NCI-H1930 (cell line): ENCODE results near the gene TMEM120B.
A peak's percentile ranks its signal among the peaks of the same experiment; 100 is the strongest.
"Not testable (repeated sequence)": the region's sequence is repeated elsewhere in the genome, so short reads cannot be mapped to it uniquely, and the experiment has no call there.

Experiments
- DNase-seq, 2 experiments: peaks; one replicate each; lab custom pipeline; 2025; lab: John Stamatoyannopoulos, UW

TMEM120B gene

DNA sequence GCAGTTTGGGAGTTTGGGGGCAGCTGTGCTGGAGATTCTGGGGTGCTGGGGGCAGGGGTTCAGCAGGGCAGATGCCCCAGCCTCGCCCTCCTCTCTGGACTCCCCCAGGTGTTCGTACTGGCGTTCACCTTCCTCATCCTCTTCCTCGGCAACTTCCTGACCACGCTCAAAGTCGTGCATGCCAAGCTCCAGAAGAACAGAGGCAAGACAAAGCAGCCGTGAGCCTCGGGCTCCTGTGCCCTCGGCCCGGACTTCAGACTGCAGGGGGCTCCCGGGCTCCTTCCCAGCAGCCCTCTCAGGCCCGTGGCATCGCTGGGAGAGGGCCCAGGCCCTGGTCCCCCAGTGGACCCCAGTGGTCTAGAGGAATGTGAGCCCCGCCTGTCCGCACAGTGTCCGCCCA, 62.9 kb downstream of the TMEM120B start:
- DNase-seq: no peak

DNA sequence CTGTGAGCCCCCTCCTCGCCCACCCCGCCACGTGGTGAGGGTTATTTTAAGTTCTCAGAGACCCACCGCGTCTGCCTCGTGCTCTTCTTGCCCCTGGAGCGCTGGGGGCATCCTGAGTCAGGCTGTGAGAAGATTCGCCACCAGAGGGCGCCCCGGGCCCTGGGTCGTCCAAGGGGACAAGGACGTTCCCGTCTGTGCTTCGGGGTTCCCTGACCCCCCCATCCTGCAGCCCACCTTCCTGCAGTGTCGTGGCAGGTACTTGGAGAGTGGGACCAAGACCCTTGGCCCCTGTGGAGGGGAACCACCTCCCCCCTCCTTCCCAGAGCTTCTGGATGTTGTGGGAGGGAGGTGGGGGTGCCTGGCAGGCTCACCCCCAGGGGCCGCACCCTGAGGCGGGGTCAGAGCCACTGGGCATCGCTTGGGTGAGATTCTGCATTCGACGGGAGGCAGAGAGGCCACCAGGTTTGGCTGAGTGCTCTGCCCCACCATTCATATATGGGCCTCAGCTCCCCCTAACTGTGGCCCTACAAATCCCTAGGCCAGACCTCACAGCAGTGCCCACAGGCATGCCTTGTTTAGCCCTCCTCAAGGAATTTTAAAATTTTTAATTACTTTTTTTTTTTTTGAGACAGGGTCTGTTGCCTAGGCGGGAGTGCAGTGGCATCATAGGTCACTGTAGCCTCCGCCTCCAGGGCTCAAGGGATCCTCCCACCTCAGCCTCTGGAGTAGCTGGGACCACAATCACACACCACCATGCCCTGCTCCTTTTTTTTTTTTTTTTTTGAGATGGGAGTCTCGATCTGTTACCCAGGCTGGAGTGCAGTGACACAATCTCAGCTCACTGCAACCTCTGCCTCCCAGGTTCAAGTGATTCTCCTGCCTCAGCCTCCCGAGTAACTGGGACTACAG, 63.9 kb downstream of the TMEM120B start:
- peak in 1 of 2 experiments; percentile 47 for DNase-seq

DNA sequence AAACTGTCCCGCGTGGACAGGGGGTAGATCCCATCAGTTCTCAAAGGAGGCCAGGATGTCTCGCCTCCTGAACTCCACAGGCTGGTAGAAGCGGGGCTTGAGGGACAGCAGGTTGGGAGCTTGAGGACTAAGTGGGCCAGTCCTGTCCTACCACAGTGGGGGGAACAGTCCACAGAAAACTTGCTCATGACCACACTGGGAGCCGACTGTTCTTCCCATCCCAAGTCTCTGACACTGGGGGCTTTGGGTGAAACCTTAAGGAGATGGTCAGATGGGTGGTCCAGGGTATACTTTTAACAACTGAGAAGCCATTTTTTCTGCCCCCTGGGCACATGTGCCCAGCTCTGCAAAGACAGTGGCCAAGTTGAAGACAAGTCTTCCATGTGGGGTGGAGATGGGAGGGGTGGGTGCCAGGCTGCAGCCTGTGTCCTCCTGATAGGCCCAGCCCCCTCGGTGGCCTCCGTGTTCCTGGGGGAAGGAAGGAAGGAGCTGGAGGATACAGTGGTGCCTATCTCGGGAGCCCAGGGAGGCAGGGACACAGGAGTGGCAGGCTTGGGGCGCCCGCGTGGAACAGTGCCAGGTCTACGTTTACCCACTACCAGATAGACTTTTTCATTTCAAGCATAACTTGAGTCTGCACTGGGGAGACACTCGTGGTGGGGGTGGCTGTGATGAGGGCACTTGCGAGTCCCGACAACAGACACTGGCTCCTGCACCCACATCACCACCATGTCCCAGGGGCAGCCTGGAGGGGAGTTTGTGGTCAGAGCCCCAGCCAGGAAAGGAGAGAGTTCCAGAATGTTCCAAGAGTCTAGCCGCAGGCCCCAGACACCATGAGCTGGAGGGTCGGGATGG, 66.2 kb downstream of the TMEM120B start:
- no peak for DNase-seq

DNA sequence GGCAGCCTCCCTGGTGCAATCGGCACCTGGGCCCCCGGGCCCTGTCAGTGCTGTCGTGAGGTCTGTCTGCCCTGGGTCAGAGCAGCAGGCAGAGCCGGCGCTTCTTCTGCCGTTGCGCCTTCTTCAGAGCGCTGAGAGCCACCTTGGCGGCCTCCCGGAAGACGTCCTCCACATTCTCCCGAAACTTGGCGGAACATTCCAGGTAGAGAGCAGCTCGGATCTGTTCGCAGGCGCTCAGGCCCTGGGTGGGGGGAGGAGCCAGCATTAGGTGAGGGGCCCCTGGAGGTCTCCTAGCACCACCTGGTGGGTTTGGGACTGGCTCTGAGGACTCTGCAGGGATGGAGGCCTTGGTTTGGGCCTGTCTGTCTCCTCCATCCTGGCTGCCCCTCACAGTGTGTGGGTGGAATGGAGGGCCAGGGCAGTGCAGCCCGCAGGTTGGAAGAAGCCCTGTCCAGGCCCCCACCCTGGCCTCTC, 66.9 kb downstream of the TMEM120B start:
- DNase-seq: no peak

DNA sequence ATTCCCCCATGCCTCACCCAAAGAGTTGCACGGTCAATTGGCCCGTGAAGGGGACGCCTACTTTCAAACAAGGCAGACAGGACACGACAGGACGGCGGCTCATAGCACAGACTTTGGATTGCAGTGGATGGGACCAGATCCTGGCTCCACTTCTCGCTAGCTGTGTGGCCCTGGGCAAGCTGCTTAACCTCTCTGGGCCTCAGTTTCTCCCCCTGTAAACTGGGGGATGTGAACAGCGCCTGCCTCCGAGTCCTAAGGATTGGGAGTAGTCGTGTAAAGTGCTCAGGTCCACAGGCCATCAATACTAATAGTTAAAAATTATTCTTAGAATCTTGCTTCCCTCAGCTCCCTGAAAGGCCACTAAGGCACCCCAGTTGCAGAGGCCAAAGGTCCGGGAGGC, 67.9 kb downstream of the TMEM120B start:
- no peak for DNase-seq

DNA sequence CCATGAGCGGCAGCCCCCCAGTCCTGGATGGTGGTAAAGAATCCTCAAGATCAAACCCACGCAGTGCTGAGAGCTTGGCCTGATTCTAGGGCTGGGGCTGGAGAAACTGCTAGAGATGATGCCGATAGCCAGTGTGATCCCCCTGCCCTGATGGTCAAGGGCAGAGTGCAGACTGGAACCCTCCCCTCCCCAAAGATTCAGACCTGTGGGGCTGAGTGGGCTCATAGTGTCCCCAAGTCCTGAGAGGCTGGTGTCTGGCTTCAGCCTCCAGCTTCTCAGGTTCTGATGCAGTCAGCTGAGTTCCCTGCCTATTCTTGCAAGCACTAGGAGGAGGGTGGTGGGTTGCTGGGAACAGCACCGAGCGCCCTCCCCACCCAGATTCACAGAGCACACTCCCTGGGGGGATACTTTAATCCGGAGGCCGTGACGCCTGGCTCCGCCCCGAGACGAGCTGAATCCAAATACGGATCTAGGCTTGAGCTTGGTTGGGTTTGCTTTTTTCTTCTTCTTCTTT, 69.0 kb downstream of the TMEM120B start:
- DNase-seq: no peak

DNA sequence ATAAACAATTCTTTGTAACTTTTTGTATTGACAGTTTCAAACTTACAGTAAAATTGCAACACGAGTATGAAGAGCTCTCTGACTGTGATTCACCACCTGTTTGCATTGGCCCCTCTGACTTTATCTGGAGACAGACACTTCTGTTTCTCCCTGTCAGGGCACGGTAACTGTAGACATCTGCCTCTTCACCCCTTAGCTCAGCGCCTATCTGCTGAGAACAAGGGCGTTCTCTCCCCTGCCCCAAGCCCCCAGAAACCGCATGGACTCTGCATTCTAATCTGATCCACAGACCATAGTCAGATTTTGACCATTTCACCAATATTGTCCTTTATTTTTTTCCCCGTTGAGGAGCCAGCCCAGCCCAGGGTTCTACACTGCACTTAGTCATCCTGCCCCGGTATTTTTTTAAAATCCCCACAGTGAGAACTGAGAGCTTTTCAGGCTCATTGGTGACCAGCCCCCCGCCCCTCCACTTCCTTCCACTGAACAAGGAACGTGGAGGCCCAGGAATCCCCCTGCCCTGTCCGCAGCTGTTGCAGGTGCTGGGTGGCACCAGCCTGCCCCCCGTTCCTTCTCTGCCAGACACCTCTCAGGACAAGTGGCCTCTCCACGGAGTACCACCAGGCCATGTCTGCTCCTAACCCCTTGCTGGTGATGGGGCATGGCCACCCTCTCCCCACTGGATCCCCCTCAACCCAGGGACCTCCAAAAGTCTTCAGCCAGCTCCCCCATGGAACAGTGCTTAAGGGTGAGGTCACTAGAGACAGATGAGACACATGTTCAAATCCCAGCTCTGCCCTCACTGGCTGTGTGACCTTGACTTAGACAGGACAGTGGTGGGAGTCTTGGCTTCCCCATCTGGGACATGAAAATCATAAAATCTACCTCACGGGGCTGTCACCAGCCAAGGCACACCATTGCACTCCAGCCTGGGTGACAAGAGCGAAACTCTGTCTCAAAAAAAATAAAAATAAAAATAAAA, 69.7 kb downstream of the TMEM120B start:
- no peak for DNase-seq

DNA sequence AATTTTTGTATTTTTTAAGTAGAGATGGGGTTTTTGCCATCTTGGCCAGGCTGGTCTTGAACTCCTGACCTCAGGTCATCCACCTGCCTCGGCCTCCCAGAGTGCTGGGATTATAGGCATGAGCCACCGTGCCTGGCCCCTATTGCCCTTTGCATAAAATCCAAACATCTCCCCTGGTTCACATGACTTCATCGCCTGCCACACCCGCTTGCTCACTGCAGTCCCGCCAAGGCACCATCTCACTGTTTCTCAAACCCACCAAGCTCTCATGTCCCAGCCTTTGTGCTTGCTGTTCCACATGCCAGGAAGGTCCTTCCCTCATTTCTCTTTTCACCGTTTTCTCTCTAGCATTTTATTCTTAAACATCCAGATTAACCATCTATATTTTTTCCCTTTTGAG, 71.2 kb downstream of the TMEM120B start:
- DNase-seq: no peak

DNA sequence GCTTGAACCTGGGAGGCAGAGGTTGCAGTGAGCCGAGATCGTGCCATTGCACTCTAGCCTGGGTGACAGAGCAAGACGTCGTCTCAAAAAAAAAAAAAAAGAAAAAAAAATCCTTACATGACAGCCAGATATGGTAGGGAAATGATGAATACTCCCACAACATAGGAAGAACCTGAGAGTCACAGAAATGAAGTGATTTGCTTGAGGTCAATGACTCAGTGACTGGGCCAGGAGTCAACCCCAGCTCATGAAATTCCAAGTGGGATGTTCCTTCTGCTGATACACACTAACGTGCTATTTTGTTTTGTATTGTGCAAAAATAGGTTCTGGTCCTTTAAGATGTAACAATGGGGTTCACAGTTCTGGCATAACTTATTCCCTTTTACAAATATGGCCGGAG, 71.9 kb downstream of the TMEM120B start:
- no peak for DNase-seq

DNA sequence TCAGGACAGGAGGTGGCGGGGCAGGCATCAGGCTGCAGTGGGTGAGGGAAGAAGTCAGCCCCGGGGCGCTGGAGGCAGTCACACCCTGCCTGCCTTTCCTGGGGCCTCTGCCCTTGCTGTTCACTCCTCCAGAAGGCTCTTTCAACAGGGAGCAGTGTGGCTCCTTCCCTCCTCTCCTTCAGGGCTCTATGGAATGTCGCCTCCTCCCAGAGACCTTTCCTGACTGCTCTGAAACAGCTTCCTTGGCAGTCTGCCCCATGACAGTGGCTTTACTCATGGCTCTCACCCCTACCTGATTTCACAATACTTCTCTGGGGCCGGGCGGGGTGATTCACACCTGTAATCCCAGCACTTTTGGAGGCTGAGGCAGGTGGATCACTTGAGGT, 73.9 kb downstream of the TMEM120B start:
- DNase-seq: no peak

DNA sequence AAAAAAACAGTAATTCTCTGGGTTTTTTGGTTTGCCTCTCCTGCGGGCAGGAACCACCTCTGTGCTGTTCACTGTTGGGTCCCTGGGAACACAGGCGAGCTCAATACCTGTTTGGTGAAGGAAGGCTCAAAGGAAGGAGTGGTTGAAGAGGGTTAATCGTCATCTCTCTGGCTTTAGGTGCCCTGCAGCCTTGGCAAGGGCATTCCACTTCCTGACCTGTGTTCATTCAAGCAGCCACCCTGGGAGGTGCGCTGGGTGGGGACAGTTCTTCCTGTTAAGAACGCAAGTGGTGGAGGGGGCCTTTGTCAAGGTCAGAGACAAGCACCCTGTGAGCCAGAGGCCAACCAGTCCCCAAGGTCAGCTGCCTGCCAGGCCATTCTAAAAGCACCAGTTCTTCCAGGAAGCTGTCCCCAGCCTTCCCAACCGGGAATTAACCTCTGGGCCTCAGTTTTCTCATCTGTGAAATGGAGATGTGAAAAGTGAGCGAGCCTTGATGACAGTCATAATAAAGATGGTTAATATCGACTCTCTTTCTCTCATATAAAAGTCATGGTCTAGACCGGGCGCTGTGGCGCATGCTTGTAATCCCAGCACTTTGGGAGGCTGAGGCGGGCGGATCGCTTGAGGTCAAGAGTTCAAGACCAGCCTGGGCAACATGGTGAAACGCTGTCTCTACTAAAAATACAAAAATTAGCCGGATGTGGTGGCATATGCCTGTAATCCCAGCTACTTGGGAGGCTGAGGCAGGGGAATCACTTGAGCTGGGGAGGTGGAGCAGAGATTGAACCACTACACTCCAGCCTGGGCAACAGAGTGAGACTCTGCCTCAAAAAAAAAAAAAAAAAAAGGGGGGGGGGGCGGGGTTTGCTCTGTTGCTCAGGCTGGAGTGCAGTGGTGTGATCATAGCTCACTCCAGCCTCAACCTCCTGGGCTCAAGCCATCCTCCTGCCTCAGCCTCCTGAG, 74.8 kb downstream of the TMEM120B start:
- no peak for DNase-seq

DNA sequence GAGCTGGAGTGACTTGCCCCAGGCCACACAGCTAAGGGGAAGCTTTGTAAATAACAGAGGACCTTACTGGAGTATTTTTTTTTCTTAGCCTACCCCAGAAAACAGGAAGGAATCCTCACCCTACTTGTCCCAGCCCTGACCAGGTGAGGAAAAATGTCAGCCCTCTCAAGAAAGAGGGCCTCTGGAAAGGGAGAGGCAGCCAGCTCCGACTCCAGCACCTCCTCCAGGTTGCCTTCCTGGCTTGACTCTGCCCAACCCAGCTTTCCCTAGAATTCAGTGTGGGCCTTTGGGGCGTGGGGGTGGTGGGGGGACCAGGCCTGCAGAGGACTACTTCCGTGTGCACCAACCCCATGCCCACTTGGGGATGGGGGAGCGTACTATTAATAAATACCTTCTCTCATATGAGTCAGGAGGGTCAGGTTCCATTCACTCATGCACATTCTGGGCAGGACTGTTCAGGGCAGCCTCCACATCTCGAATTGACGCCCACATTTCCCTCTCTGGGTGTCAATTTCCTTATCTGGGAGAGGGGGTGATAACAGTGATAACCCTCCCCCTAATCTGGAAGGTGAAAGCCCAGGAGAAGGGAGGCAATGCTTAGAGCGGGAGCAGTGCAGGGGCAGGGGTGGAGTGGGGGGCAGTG, 75.7 kb downstream of the TMEM120B start:
- no peak for DNase-seq

DNA sequence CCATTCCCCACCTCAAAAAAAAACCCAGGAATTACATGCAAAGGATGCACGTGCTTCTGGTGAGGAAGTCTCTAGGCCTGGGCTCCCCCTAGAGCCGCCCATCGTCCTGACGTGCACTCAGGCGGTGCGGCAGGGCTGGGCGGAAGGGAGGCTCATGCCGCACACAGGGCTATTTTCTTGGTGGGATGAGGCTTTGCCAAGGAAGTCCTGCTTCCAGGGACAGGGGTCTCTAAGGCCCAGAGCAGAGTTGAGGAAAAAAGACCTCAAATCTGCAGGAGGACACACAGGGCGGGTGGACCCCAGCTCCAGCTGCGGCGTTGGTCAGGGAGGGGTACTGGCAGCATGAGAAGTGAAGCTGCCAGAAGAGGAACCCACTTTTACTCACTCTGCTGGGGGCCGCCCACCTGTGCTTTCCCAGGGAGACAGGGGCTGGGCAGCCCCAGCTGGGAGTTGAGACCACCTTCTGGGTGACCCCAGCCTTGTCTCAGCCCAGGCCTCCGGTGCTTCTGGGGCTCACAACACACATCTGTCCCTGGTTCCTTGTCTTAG, 76.8 kb downstream of the TMEM120B start:
- no peak for DNase-seq

DNA sequence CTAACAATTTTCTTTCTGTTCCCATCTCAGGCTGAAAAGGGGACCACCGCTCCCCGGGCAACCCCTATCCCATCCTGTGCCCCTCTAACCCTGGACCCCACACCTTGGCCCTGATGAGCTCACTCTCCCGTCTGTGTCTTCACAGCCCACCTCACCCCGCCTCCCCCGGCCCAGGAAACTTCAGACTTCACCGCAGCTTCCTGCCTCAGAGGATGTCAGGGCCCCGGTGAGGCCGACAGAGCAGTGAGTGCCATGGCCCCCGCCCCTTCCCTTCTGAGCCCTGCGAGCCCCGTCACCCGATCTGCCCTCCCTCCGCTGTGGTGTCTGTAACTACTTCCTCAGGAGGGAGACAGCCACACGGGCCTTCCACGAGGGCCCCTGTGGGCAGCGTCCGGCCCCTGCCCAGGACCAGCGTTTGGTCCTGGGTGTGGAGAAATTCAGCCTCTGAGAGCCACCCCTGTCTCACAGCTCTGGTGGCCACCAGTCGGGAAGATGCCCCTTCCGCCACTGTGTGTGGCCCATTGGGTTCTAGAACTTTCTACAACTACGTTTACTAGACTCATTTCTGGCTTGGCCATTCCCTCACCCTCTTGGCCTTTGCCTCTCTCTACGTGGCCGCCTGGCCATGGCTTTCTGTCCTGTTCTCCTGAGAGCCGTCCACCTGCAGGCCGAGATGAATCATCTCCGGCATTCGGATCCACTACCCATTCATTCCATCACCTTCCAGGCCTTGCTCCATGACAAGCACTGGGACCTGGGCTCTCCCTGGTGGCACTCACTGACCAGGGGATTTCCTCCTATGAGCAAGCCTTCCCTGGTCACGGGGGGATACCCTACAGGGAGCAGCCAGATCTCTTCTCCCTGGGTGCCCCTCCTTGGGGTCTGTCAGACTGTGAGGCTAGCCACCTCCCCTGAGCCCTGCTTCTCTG, 77.5 kb downstream of the TMEM120B start:
- no peak for DNase-seq

DNA sequence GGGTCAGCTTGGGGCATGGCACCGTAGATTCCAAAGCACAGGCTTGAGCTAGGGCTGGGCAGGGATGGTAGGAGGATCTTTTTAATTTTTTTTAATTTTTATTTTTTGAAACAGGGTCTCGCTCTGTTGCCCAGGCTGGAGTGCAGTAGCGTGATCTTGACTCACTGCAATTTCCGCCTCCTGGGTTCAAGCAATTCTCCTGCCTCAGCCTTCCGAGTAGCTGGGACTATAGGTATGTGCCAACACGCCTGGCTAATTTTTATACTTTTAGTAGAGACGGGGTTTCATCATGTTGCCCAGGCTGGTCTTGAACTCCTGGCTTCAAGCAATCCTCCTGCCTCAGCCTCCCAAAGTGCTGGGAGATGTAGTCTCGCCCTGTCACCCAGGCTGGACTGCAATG, 78.2 kb downstream of the TMEM120B start:
- not testable (repeated sequence) for DNase-seq

DNA sequence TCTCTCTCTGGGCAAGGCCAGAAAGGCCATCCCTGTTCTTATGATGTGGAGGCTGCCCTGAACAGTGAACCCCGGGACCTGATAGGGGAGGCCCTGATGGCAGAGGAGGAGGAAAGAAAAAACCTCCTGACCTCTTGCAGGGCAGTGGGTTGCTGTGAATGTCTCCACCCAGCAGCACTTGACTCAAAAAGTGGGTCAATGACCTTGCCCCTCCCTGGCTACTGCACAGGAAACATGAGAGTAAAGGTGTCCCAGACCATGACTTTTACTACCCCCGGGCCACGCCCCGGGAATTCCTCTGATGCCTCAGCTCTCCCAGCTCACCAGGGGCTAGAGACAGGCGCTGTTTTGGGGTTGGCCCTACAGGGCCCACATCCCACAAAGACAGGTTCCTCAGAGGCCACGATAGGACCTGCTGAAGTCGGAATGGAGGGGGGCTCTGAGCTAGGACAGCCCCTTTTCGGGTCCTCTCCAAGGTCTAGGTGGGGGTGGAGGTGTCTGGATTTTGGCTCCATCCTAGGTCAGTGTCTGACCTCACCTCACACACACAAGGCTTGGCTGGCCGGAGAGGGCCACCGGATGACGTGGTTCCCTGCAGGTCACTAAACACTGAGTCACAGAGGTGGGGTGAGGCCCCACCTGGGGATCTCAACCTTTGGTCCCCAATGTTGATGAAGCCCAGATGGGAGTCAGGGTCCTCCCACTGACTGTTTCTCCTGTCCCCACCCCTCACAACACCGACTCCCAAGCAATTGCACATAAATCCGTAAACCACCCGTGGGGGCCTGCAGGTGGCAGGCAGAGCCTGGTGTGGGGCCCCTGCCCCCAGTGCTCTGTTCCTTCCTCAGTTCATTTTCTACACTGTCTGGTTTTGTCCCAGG, 79.4 kb downstream of the TMEM120B start:
- no peak for DNase-seq
